ENCODE measurements around the gene PHKA1.
"Not testable (repeated sequence)": the region's sequence is repeated elsewhere in the genome, so short reads cannot be mapped to it uniquely, and the experiment has no call there.

The PHKA1 gene

GRCh38 chrX:72663737-72664136, 50.4 kb downstream of the PHKA1 start:
- no peak for DNase-seq

GRCh38 chrX:72662020-72662747, 51.9 kb downstream of the PHKA1 start:
- DNase-seq: no peak

- DNase-seq: no peak
Observed at GRCh38 chrX:72659723-72660122, 54.4 kb downstream of the PHKA1 start.

GRCh38 chrX:72652082-72652481, 62.0 kb downstream of the PHKA1 start:
- no peak for DNase-seq

GRCh38 chrX:72644946-72645345, 69.2 kb downstream of the PHKA1 start:
- peak; percentile 2 for DNase-seq

- no peak for DNase-seq
Observed at GRCh38 chrX:72641611-72642010, 72.5 kb downstream of the PHKA1 start.

- no peak for DNase-seq
Observed at GRCh38 chrX:72635930-72636329, 78.2 kb downstream of the PHKA1 start.

- DNase-seq: no peak
Observed at GRCh38 chrX:72634331-72634730, 79.8 kb downstream of the PHKA1 start.

- no peak for DNase-seq
Observed at GRCh38 chrX:72630185-72630584, 83.9 kb downstream of the PHKA1 start.

GRCh38 chrX:72624194-72624593, 89.9 kb downstream of the PHKA1 start:
- no peak for DNase-seq

GRCh38 chrX:72621625-72622485, 92.3 kb downstream of the PHKA1 start:
- DNase-seq: no peak

- DNase-seq: no peak
Observed at GRCh38 chrX:72621163-72621562, 92.9 kb downstream of the PHKA1 start.

- no peak for DNase-seq
Observed at GRCh38 chrX:72620550-72621145, 93.5 kb downstream of the PHKA1 start.

GRCh38 chrX:72609313-72609712, 104.8 kb downstream of the PHKA1 start:
- no peak for DNase-seq

- no peak for DNase-seq
Observed at GRCh38 chrX:72604705-72605104, 109.4 kb downstream of the PHKA1 start.

GRCh38 chrX:72604112-72604511, 110.0 kb downstream of the PHKA1 start:
- no peak for DNase-seq

GRCh38 chrX:72591038-72591437, 123.1 kb downstream of the PHKA1 start:
- DNase-seq: not testable (repeated sequence)

- DNase-seq: no peak
Observed at GRCh38 chrX:72584163-72584562, 129.9 kb downstream of the PHKA1 start.

- DNase-seq: no peak
Observed at GRCh38 chrX:72576141-72576894, 137.8 kb downstream of the PHKA1 start.

- no peak for DNase-seq
Observed at GRCh38 chrX:72573158-72573511, 141.0 kb downstream of the PHKA1 start.

GRCh38 chrX:72572248-72573157, 141.6 kb downstream of the PHKA1 start, which contains the start of gene HDAC8:
HDAC8 (minus strand) TSS chrX:72572843; CDS start chrX:72572761, 82 bp downstream.
- DNase-seq: peak; percentile 80

- no peak for DNase-seq
Observed at GRCh38 chrX:72569786-72570185, 144.3 kb downstream of the PHKA1 start.

Measured in RPMI8226 (cell line).